ENCODE results near the gene HSFX3.
"Not testable (repeated sequence)": the region's sequence is repeated elsewhere in the genome, so short reads cannot be mapped to it uniquely, and the experiment has no call there.

The HSFX3 gene

DNA sequence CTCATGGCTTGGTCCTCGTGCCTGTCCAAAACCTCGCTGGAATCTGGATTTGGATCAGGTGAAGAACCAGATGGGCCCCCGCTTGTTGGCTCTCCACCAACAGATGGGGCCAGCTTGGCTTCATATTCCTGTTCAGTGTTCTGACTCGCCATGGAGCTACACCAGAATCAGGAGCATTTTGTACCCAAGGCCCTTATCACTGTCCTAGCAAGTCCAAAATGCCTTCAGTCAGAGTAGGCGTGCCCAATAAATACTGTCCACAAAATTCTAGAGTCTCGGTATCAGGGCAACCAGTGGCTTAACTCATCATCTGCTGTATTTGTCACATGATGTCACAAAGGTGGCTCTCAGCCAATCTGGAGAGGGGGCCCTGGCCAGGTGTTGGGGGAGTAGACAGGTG lies at the start of gene HSFX3:
Gene HSFX3, minus strand, starts transcription at position 224 of the 400 bp plus-strand sequence. Its CDS starts 72 bp downstream, at position 152.
- not testable (repeated sequence) for DNase-seq

DNA sequence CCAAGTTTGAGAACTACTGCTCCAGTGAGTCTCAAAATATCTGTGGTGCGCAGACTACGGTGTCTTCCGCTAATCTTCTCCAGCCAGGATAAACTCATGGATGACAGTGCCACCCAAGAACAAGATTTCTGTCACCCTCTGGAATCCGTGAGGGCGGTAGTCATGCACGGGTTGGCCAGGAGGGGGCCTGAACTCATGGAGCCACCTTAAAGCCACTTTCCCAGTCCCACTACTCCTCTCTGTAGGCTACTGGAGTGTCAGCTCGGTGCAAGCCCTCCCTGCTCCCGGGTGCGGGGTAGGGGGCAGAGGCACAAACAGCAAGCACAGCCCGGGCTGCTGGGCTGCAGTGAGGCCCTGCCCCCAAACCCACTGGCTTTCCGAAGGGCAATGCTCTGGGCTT lies 48.9 kb upstream of the HSFX3 start:
- not testable (repeated sequence) for DNase-seq

DNA sequence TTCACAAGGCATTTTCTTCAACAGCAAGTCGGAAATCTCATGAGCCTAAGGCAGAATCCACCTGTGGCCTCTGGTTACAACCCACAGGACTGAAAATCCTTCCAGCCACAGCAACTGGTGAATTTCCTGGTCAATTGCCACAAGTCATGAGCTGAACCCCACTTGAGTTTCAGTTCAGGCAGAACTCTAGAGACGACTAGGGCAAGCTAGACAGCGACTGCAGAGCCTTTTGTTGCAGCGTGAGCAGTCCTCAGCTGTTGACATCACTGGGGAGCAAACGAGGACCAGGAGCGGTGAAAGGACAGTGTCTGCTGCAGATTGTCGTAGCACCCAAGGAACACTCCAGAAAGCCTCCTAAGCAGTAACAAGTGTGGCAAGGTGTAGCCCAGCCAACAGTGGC lies 46.2 kb upstream of the HSFX3 start:
- DNase-seq: not testable (repeated sequence)

GRCh38 chrX:149595214-149595613 lies 45.5 kb upstream of the HSFX3 start, which contains the start of gene HSFX2:
Gene HSFX2, minus strand, starts transcription at chrX:149595314. Its CDS starts 614 bp downstream, at chrX:149594700.
- not testable (repeated sequence) for DNase-seq

DNA sequence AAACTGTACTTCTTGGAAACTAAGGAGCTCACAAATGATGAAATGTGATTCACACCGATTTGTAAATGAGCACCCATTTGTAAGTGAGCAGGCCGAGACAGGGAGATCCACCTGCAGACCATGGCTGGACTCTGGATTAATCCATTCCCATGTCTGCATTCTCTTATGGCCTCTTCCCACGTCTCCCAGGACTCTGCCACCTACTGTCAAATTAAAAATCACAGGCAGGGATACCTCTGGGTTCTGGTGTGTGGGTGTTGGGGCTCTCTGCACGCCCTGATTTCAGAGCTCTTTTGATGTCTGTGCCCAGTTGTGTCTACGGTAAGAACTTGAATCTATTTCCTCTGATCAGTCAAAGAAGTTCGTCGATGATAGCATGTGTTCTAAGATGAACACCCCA lies 41.3 kb upstream of the HSFX3 start:
- DNase-seq: not testable (repeated sequence)

GRCh38 chrX:149587359-149587758 lies 37.6 kb upstream of the HSFX3 start, which contains the start of gene MAGEA9B:
Gene MAGEA9B, minus strand, starts transcription at chrX:149587459. Its CDS starts 4,280 bp downstream, at chrX:149583179.
- DNase-seq: not testable (repeated sequence)

GRCh38 chrX:149585631-149586030 lies 35.9 kb upstream of the HSFX3 start:
- not testable (repeated sequence) for DNase-seq

DNA sequence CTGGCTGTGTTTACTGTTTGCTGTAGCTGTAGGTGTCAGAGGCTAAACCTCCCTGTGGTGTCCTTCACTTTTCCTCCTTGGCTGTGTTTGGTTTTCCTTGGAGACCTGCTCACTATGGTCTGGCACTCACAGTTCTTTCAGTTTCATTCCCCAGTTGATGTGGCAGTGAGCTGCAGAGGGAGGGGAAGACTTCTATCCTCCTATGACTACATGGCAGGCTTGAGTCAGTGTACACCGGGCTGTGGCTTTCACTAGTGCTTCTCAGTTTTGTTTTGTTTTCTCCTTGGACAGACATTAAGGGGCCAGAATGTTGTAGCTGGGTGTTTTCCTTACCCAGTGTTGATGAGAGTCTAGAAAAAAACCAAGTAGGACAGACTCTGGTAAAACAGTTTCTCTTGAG lies 23.7 kb upstream of the HSFX3 start:
- DNase-seq: not testable (repeated sequence)

DNA sequence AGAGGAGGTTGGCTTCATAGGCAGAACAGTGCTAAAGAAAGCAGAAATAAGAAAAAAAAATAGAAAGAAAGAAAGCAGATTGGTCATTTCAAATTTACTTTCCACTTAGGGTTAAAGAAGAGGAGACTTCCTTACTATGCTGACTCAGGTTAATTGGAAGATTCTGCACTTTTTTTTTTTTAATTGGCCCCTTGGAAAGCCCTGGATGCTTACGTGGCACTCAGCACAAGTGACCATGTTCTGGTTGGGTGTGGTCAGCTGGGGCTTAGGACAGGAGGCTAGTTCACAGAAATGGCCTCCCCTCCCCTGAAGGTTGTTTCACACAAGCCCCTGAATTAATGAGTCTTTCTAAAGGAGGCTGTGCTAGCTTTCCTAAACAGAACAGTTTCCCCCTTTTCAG lies 23.0 kb upstream of the HSFX3 start:
- DNase-seq: no peak

DNA sequence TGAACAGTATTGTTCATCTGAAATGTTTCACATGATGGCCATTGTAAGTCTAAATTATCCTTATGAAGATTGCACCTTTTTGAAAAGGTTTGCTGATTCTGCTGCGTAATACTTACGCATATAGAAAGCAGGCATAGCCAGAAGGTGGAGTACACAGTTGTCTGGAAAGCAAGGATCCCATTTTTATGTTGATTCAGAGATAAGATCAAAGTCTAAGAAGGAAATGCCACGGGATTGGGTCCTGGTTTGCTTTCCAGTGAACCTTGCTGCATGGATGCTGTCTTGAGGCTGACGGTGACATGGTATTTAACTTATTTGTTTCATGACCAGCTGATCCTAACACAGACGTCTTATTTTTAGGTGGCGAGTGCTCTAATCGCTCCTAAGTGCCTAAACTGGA lies 22.0 kb upstream of the HSFX3 start:
- DNase-seq: no peak

DNA sequence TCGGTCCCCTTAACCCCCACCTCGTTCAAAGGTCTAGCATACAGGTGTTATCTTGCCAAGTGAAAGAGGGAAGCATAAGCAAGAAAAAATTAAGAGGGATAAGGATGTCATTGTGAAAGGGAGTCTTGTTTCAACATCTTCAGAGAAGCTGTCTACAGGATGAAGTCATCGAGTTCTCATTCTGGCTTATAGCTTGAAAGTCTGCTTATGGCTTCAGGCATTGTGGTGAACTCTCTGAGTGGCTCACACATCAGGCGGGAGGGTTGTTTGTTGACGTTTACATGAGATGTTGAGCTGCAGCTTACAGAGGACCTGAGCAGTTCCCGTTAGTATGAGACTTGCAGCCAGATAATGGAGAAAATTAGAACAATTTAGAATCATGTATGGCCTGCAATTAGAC lies 20.9 kb upstream of the HSFX3 start:
- DNase-seq: no peak

GRCh38 chrX:149569770-149570169 lies 20.0 kb upstream of the HSFX3 start:
- no peak for DNase-seq

DNA sequence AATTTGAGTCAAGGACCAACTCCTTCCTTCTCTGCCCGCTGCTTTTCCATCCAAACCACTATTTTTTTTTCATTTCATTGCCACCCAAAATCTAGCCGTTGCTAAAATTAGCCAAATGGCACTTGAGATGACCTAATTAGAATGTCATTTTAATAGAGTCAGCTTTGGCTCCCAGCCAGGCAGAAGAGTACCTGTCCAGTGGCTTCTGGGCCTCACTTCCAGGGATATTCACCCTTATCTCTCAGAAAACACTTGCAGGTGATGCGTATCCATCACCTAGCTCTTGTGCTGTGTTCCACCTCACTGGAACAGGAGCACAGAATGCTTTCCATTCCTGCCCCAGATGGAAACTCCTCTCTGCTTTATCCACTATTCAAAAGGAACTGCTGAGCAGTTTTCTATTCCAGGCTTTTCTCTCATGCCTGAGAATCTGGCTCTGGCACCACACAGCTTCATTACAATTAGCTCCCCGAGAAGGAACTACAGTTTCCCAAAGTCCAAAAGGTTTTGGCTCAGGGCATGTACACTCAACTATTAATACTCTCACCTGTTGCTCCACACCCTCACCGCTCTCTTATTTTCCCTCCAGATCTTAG lies 19.1 kb upstream of the HSFX3 start:
- no peak for DNase-seq

DNA sequence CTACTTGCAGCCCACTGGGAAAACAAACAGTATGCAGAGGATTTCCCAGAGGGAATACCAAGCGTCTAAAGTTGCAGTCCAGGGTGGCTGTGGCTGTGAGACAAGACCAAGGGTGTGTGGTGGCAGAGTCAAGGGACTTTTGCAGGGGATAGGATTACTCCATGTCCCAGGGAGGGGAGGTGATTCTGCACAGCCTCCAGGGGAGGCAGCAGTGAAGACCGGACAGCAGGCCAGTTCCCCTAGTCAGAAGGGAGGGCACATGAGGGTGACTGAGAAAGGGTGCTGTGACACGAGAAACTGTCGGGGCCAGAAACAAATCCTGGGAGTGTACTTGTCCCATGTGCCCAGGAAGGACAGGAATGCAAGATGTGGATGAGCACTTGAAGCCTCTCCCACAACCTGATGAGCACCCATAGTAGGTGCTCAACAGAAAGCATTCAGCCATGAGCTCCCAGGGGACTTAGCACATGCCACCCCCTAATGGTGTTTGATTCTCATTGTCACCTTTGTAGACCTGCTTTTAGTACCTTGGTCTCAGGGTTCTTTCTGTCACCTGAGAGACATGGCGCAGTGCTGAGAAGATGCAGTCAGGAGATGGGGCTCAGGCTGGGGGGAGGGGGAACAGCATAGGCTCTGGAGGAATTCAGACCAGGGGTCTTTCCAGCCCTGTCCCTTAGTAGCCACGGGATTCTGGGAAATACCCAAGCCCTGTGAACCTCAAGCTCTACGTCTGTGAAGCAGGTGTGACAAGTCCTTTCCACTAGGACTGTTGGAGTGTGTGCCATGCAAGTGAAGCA lies 18.1 kb upstream of the HSFX3 start:
- DNase-seq: no peak

DNA sequence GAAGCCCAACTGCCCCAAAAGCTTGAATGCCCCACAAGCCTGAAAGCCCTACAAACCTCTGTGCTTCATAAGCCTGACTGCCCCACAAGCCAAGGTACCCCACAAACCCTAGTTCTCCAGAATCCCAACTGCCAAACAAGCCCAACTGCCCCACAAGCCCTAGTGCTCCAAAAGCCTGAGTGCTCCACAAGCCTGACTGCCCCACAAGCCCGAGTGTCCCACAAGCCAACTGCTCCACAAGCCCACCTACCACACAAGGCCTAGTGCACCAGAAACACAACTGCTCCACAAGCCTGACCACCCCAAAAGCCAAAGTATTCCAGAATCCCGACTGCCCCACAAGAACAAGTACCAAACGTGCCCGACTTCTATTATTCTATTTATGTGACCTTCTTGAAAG lies 13.6 kb upstream of the HSFX3 start:
- DNase-seq: no peak

DNA sequence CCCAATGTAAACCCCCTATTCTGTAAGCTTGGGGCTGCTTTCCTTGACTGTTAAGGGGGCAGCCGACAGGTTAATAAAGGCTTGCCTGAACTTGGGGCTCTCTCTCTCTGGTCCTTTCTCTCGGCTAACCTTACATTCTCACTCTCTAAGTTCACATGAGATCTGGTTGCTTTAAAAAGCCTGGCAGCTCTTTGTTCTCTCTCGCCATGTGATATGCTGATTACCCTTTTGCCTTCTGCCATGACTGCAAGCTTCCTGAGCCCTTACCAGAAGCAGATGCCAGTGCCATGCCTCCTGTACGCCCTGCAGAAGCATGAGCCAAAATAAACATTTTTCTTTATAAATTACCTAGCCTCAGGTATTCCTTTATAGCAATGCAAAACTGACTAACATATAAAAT lies 5.5 kb upstream of the HSFX3 start:
- DNase-seq: not testable (repeated sequence)

GRCh38 chrX:149551939-149552248 lies 2.2 kb upstream of the HSFX3 start:
- DNase-seq: not testable (repeated sequence)

DNA sequence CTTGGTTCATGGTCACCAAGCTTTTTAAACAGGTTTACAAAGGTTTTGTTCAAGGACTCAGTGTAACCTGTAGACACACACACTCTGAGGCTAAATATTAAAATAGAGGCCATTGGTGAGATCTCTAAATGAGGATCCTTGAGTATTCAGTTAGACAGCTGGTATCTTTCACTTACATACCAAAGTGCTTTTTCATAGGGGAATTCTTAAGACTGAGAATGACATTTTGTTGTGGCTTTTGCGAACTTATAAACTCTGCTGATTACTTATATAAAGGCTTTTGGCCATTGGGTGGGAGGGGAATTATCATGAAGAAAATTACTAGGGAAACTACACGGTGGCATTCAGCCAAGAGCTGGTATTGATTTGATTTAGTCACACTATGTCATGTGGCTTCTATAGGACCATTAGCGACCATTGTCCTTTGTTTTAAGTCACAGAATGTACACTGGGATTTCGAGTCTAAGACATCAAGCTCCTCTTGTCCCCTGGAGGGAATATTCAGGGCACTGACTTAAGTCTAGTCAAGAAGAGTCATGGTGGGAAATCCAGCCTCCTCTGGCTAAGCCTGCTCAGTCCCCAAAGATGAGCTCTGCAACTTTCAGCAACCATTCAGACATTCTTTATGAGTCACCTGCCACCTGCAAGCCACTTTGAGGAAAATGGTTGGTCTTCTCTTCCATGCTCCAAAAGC lies 1.7 kb upstream of the HSFX3 start:
- DNase-seq: not testable (repeated sequence)

DNA sequence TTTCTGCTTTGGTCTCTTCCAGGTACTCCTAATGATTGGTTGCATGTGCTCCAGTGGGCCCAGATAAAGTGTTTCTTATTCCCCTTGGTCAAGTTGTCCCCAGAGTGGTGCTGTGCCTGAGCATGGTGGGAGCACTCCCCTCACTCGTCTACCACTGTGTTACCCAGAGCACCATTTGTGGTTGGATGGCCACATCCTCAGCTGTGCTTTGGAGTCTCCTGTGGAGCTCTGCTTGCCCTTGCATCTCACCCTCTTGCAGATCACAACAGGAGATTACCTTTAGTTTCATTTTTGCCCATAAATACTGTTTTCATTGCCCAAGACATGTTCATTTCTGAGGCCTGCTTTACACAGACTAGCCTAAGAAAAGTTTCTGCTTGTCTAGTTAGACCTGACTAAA lies 730 bp upstream of the HSFX3 start:
- not testable (repeated sequence) for DNase-seq

DNA sequence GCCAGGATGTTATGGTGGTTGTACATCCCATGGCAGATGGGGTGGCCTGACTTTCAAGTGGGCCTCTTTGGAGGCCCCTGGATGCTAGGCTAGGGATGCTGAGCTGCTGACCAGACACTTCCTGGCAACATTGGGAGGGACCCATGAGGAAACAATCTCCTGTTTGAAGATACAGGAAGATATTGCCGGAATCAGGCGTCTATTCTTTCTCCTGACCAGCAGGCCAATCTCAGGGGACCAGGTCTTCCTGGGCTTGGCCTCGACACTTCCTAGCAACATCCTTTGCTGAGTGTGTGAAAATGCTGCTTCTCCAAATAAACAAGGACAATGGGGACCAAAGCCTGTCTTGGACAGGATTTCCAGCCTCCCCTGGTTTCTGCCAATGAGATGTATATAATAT lies 1.9 kb downstream of the HSFX3 start:
- not testable (repeated sequence) for DNase-seq

- not testable (repeated sequence) for DNase-seq
Measured at GRCh38 chrX:149546962-149547361, 2.8 kb downstream of the HSFX3 start.

DNA sequence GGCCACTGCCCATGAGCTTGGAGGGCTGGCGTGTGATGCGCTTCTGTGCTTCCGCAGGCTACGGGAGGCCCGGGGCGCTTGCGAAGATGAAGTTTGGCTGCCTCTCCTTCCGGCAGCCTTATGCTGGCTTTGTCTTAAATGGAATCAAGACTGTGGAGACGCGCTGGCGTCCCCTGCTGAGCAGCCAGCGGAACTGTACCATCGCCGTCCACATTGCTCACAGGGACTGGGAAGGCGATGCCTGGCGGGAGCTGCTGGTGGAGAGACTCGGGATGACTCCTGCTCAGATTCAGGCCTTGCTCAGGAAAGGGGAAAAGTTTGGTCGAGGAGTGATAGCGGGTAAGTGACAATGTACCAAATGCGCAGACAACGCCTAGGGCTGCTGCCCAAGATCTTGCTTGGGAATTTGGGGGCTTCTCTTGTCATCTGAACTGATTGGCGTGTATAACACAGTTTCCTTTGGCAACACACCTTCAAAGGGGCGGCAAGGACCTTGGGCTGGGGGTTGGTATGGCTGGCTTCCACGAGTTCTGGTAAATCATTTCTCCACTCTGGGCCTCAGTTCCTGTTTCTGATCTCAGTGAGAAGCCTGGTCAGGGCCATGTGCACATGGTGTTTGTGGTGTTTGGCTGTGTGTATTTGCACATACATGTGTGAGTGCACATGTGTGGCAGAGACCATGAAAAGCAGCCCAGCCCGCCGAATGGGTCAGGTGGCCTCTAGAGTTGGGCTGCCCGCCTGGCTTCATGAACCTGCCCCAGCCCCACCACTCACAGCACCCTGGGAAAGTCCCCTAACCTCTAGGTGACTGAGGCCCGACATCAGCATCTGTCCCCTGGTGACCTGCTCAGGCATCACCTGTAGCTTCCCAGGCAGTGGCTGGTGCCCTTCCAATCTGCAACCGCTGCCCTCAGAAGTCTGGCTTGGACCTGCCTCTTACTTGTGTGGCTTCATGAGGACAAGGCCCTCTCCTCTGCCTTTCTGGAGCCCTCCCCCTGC lies 3.9 kb downstream of the HSFX3 start:
- not testable (repeated sequence) for DNase-seq
